ENCODE data around the gene SLC38A8. TPM values are rescaled to one million over a fixed set of nuclear protein-coding genes. Genes with fewer than 3 reads are reported as not detected.
A peak's percentile ranks its signal among the peaks of the same experiment; 100 is the strongest.

The SLC38A8 gene
- total and polyA plus RNA-seq, 2 experiments from 2014 or later, result not detected

GRCh38 chr16:84084570-84085270 lies 42.1 kb upstream of the SLC38A8 start:
- Histone ChIP-seq H2AFZ (no peak overlapping the region), H4K20me1 (ENCODE audit: insufficient read depth, poor library complexity, severe bottlenecking) (no peaks in the 10 kb centered on the region), H3K27ac (no peak overlapping the region), H3K36me3 (replicated peaks; ENCODE audit: insufficient read depth, low read depth) (no peaks in the 10 kb centered on the region), H3K4me1 (ENCODE audit: insufficient read depth) (no peaks in the 10 kb centered on the region), H3K9me3 (ENCODE audit: low read depth) (no peaks in the 10 kb centered on the region), H3K27me3 (no peaks in the 10 kb centered on the region), H3K9me2 (replicated peaks; ENCODE audit: insufficient read depth) (no peaks in the 10 kb centered on the region), H3K79me2 (peaks cover 8% of the 10 kb centered on the region), H3K4me2 (no peak overlapping the region), H3K4me3 (no peak overlapping the region)
- 58% methylated on average over 11 of the region's 11 CpGs for WGBS (ENCODE audit: low lambda C conversion rate, missing lambda C conversion rate)
- peak; percentile 84 for DNase-seq (ENCODE audit: low spot score)
- TF ChIP-seq CTCF (IDR thresholded peaks at IDR 0.05; ENCODE audit: poor library complexity) (peak; percentile 72), EZH2 (IDR thresholded peaks at IDR 0.05; ENCODE audit: borderline replicate concordance) (no peak)

- 94% methylated on average over 11 of the region's 11 CpGs for WGBS (ENCODE audit: low lambda C conversion rate, missing lambda C conversion rate)
- Histone ChIP-seq H3K27me3 (no peaks in the 10 kb centered on the region), H3K36me3 (replicated peaks; ENCODE audit: insufficient read depth, low read depth) (peaks cover 5% of the 10 kb centered on the region), H3K9me3 (ENCODE audit: low read depth) (no peaks in the 10 kb centered on the region), H2AFZ (no peak overlapping the region), H3K27ac (no peak overlapping the region), H3K4me1 (ENCODE audit: insufficient read depth) (no peaks in the 10 kb centered on the region), H3K4me3 (no peak overlapping the region), H4K20me1 (ENCODE audit: insufficient read depth, poor library complexity, severe bottlenecking) (no peaks in the 10 kb centered on the region), H3K9me2 (replicated peaks; ENCODE audit: insufficient read depth) (no peaks in the 10 kb centered on the region), H3K79me2 (peaks cover 20% of the 10 kb centered on the region), H3K4me2 (no peak overlapping the region)
- DNase-seq (ENCODE audit: low spot score), result no peak
- TF ChIP-seq EZH2 (IDR thresholded peaks at IDR 0.05; ENCODE audit: borderline replicate concordance) (no peak), EZH2phosphoT487 (IDR thresholded peaks at IDR 0.05; ENCODE audit: low read depth, severe bottlenecking, unreplicated experiment) (no peak), CTCF (IDR thresholded peaks at IDR 0.05; ENCODE audit: poor library complexity) (no peak)
Measured at GRCh38 chr16:84082835-84083569, 40.4 kb upstream of the SLC38A8 start.

GRCh38 chr16:84082110-84082509 lies 39.5 kb upstream of the SLC38A8 start:
- no peaks in the 10 kb centered on the region for H3K4me1 ChIP-seq (ENCODE audit: insufficient read depth)
- no peak for DNase-seq (ENCODE audit: low spot score)
- no peak overlapping the region for H3K4me2 ChIP-seq
- no peaks in the 10 kb centered on the region for H3K27me3 ChIP-seq
- no peak overlapping the region for H2AFZ ChIP-seq
- peaks cover 20% of the 10 kb centered on the region for H3K79me2 ChIP-seq
- TF ChIP-seq CTCF (IDR thresholded peaks at IDR 0.05; ENCODE audit: poor library complexity) (no peak), EZH2phosphoT487 (IDR thresholded peaks at IDR 0.05; ENCODE audit: low read depth, severe bottlenecking, unreplicated experiment) (no peak), EZH2 (IDR thresholded peaks at IDR 0.05; ENCODE audit: borderline replicate concordance) (no peak)
- H3K27ac ChIP-seq, result no peak overlapping the region
- H3K9me2 ChIP-seq (replicated peaks; ENCODE audit: insufficient read depth), result no peaks in the 10 kb centered on the region
- H3K4me3 ChIP-seq, result no peak overlapping the region
- 93% methylated on average over 6 of the region's 6 CpGs for WGBS (ENCODE audit: low lambda C conversion rate, missing lambda C conversion rate)
- peaks cover 5% of the 10 kb centered on the region for H3K36me3 ChIP-seq (replicated peaks; ENCODE audit: insufficient read depth, low read depth)
- no peaks in the 10 kb centered on the region for H3K9me3 ChIP-seq (ENCODE audit: low read depth)
- H4K20me1 ChIP-seq (ENCODE audit: insufficient read depth, poor library complexity, severe bottlenecking), result no peaks in the 10 kb centered on the region

All from hepatocyte (in vitro differentiated cells).